Activated T-helper 2 cell treated with anti-CD3 and anti-CD28 coated beads, Interferon-gamma antibody, Interleukin-2, Interleukin-4, amounts not matched to agents 10 μg/mL and 5 μg/mL and 100 μg/mL, durations not matched to agents 14 hours and 24 hours and 36 hours (primary cell): ENCODE data around the gene WWOX. TPM values are rescaled to one million over a fixed set of nuclear protein-coding genes. Genes with fewer than 3 reads are reported as not detected.
"Not testable (repeated sequence)": the region's sequence is repeated elsewhere in the genome, so short reads cannot be mapped to it uniquely, and the experiment has no call there.

Experiments
- DNase-seq: peaks from one replicate; pipeline ENCODE4 v3.0.0; 2021; ENCODE audit warnings: low spot score
- H3K27ac Mint-ChIP-seq: one replicate; pipeline ENCODE4 v1.8.0; 2021; ENCODE audit warnings: mixed read lengths
- H3K27me3 Mint-ChIP-seq: one replicate; pipeline ENCODE4 v1.8.0; 2021; ENCODE audit warnings: low read depth, mixed read lengths
- H3K36me3 Mint-ChIP-seq: one replicate; pipeline ENCODE4 v1.8.0; 2021; ENCODE audit warnings: low read depth, mixed read lengths
- H3K4me1 Mint-ChIP-seq: one replicate; pipeline ENCODE4 v1.8.0; 2021; ENCODE audit warnings: low read depth, mixed read lengths
- H3K4me3 Mint-ChIP-seq: one replicate; pipeline ENCODE4 v1.8.0; 2021; ENCODE audit warnings: low read depth, mild to moderate bottlenecking, moderate library complexity, mixed read lengths
- H3K9me3 Mint-ChIP-seq: one replicate; pipeline ENCODE4 v1.8.0; 2021; ENCODE audit warnings: mixed read lengths
- intact Hi-C: fragments of 100-400 bp; cut with micrococcal nuclease; formaldehyde crosslinking; loops from one replicate; pipeline ENCODE4 v1.15.1; 2023
- total RNA-seq: library from RNA; stranded (reverse); gene quantifications from 2 replicates; pipeline ENCODE4 v1.2.3, GENCODE V29; 2022

The WWOX gene
- total RNA-seq, 1 donor from 2014 or later: 19.0 TPM

- Mint-ChIP-seq H3K36me3 (no peaks in the 10 kb centered on the region), H3K9me3 (no peaks in the 10 kb centered on the region), H3K27me3 (no peaks in the 10 kb centered on the region), H3K4me1 (no peaks in the 10 kb centered on the region), H3K27ac (no peak overlapping the region), H3K4me3 (no peak overlapping the region)
- intact Hi-C loops: no loop called here
- no peak for DNase-seq
Measured at GRCh38 chr16:78596348-78596995, 497.0 kb downstream of the WWOX start.

- Mint-ChIP-seq H3K36me3 (no peaks in the 10 kb centered on the region), H3K9me3 (no peaks in the 10 kb centered on the region), H3K4me3 (no peak overlapping the region), H3K27me3 (no peaks in the 10 kb centered on the region), H3K27ac (no peak overlapping the region), H3K4me1 (no peaks in the 10 kb centered on the region)
- no peak for DNase-seq
- intact Hi-C loops: no loop called here
Measured at GRCh38 chr16:78596996-78597422, 497.6 kb downstream of the WWOX start.

- no peak for DNase-seq
- intact Hi-C loops: no loop called here
- Mint-ChIP-seq H3K27me3 (no peaks in the 10 kb centered on the region), H3K36me3 (no peaks in the 10 kb centered on the region), H3K9me3 (no peaks in the 10 kb centered on the region), H3K4me1 (no peaks in the 10 kb centered on the region), H3K27ac (no peak overlapping the region), H3K4me3 (no peak overlapping the region)
Measured at GRCh38 chr16:78597809-78598570, 498.5 kb downstream of the WWOX start.

- intact Hi-C loops: no loop called here
- Mint-ChIP-seq H3K27me3 (no peaks in the 10 kb centered on the region), H3K4me3 (no peak overlapping the region), H3K9me3 (no peaks in the 10 kb centered on the region), H3K27ac (no peak overlapping the region), H3K4me1 (no peaks in the 10 kb centered on the region), H3K36me3 (no peaks in the 10 kb centered on the region)
- DNase-seq: no peak
Measured at GRCh38 chr16:78599271-78599670, 499.8 kb downstream of the WWOX start.

- DNase-seq, H3K9me3 Mint-ChIP-seq, intact Hi-C loops, H3K27ac Mint-ChIP-seq, H3K4me1 Mint-ChIP-seq, H3K36me3 Mint-ChIP-seq, H3K4me3 Mint-ChIP-seq, H3K27me3 Mint-ChIP-seq: not testable (repeated sequence)
Measured at GRCh38 chr16:78604423-78605062, 505.1 kb downstream of the WWOX start.

GRCh38 chr16:78605548-78606101 is 506.2 kb downstream of the WWOX start:
- intact Hi-C loops: no loop called here
- Mint-ChIP-seq H3K4me1 (peaks cover 2% of the 10 kb centered on the region), H3K27me3 (no peaks in the 10 kb centered on the region), H3K27ac (no peak overlapping the region), H3K4me3 (no peak overlapping the region), H3K36me3 (no peaks in the 10 kb centered on the region), H3K9me3 (no peaks in the 10 kb centered on the region)
- DNase-seq: no peak

- no peaks in the 10 kb centered on the region for H3K9me3 Mint-ChIP-seq
- DNase-seq: no peak
Measured at GRCh38 chr16:78606545-78606944, 507.1 kb downstream of the WWOX start.

GRCh38 chr16:78607022-78607421 is 507.6 kb downstream of the WWOX start:
- H3K9me3 Mint-ChIP-seq: no peaks in the 10 kb centered on the region
- intact Hi-C loops: no loop called here
- H3K27me3 Mint-ChIP-seq: no peaks in the 10 kb centered on the region
- H3K4me1 Mint-ChIP-seq: peaks cover 2% of the 10 kb centered on the region
- H3K4me3 Mint-ChIP-seq: no peak overlapping the region
- H3K36me3 Mint-ChIP-seq: no peaks in the 10 kb centered on the region
- no peak for DNase-seq
- H3K27ac Mint-ChIP-seq: no peak overlapping the region

More at GRCh38 chr16:78606545-78606944, 507.1 kb downstream of the WWOX start:
- intact Hi-C loops: no loop called here
- Mint-ChIP-seq H3K4me3 (no peak overlapping the region), H3K36me3 (no peaks in the 10 kb centered on the region), H3K4me1 (peaks cover 2% of the 10 kb centered on the region), H3K27ac (no peak overlapping the region), H3K27me3 (no peaks in the 10 kb centered on the region)

GRCh38 chr16:78607465-78607864 is 508.0 kb downstream of the WWOX start:
- DNase-seq: no peak
- H3K36me3 Mint-ChIP-seq: no peaks in the 10 kb centered on the region
- intact Hi-C loops: no loop called here
- no peaks in the 10 kb centered on the region for H3K9me3 Mint-ChIP-seq
- peaks cover 2% of the 10 kb centered on the region for H3K4me1 Mint-ChIP-seq
- H3K4me3 Mint-ChIP-seq: no peak overlapping the region
- no peaks in the 10 kb centered on the region for H3K27me3 Mint-ChIP-seq
- no peak overlapping the region for H3K27ac Mint-ChIP-seq

GRCh38 chr16:78608305-78608776 is 508.9 kb downstream of the WWOX start:
- Mint-ChIP-seq H3K36me3 (no peaks in the 10 kb centered on the region), H3K4me1 (peaks cover 2% of the 10 kb centered on the region), H3K4me3 (no peak overlapping the region), H3K27ac (no peak overlapping the region), H3K9me3 (no peaks in the 10 kb centered on the region), H3K27me3 (no peaks in the 10 kb centered on the region)
- DNase-seq: no peak
- intact Hi-C loops: no loop called here

GRCh38 chr16:78609402-78610274 is 510.2 kb downstream of the WWOX start:
- Mint-ChIP-seq H3K4me1 (peaks cover 2% of the 10 kb centered on the region), H3K9me3 (no peaks in the 10 kb centered on the region), H3K36me3 (no peaks in the 10 kb centered on the region), H3K27ac (no peak overlapping the region), H3K27me3 (no peaks in the 10 kb centered on the region), H3K4me3 (no peak overlapping the region)
- DNase-seq: no peak
- intact Hi-C loops: no loop called here

GRCh38 chr16:78611318-78611717 is 511.9 kb downstream of the WWOX start:
- DNase-seq: no peak
- Mint-ChIP-seq H3K9me3 (no peaks in the 10 kb centered on the region), H3K36me3 (no peaks in the 10 kb centered on the region), H3K4me1 (peaks cover 2% of the 10 kb centered on the region), H3K4me3 (no peak overlapping the region), H3K27me3 (no peaks in the 10 kb centered on the region), H3K27ac (no peak overlapping the region)
- intact Hi-C loops: no loop called here
